NCI-H187 treated with DMSO at 0.1 percent for 48 hours (cell line): Measurements from ENCODE around the gene DOHH.

ENCODE experiments used
- DNase-seq: peaks from one replicate; lab custom pipeline; 2025; lab: John Stamatoyannopoulos, UW

Gene DOHH

GRCh38 chr19:3478409-3479176 is 21.9 kb downstream of the DOHH start:
- DNase-seq: no peak

GRCh38 chr19:3477951-3478350 is 22.5 kb downstream of the DOHH start:
- no peak for DNase-seq

GRCh38 chr19:3477506-3477905 is 23.0 kb downstream of the DOHH start:
- DNase-seq: no peak

GRCh38 chr19:3476830-3477229 is 23.6 kb downstream of the DOHH start:
- no peak for DNase-seq

- DNase-seq: no peak
Measured at GRCh38 chr19:3475449-3475848, 25.0 kb downstream of the DOHH start.

- no peak for DNase-seq
Measured at GRCh38 chr19:3474614-3475013, 25.9 kb downstream of the DOHH start.

GRCh38 chr19:3474010-3474409 is 26.5 kb downstream of the DOHH start:
- no peak for DNase-seq

- no peak for DNase-seq
Measured at GRCh38 chr19:3471954-3472655, 28.4 kb downstream of the DOHH start.

GRCh38 chr19:3470500-3471128 is 29.9 kb downstream of the DOHH start:
- DNase-seq: no peak

GRCh38 chr19:3469638-3470499 is 30.6 kb downstream of the DOHH start:
- DNase-seq: no peak

GRCh38 chr19:3468211-3468610 is 32.3 kb downstream of the DOHH start:
- no peak for DNase-seq

GRCh38 chr19:3467437-3468198 is 32.9 kb downstream of the DOHH start:
- DNase-seq: no peak

GRCh38 chr19:3466635-3467034 is 33.8 kb downstream of the DOHH start:
- no peak for DNase-seq

GRCh38 chr19:3465552-3465951 is 34.9 kb downstream of the DOHH start:
- no peak for DNase-seq

- DNase-seq: no peak
Measured at GRCh38 chr19:3464587-3465235, 35.8 kb downstream of the DOHH start.

GRCh38 chr19:3463714-3464586 is 36.5 kb downstream of the DOHH start:
- DNase-seq: no peak

GRCh38 chr19:3462991-3463713 is 37.3 kb downstream of the DOHH start:
- no peak for DNase-seq

- no peak for DNase-seq
Measured at GRCh38 chr19:3459965-3460582, 40.4 kb downstream of the DOHH start.
